Transverse colon (tissue), 4 donors: ENCODE measurements around the gene PSMC3IP. TPM values are rescaled to one million over a fixed set of nuclear protein-coding genes. Genes with fewer than 3 reads are reported as not detected.

Source experiments
- DNase-seq: peaks from one replicate; pipeline ENCODE4 v3.0.0-alpha.2; 2019
- H3K27ac ChIP-seq, 4 donors: fragments of 200-600 bp; sonication (generic); 2 replicates each; pipeline ENCODE4 v1.5.1; 2016 to 2018; ENCODE audit warnings: inconsistent platforms in 4 of 4
- H3K27me3 ChIP-seq: fragments of 200-600 bp; sonication (generic); 2 replicates; pipeline ENCODE4 v1.5.1; 2017; ENCODE audit warnings: inconsistent platforms
- H3K36me3 ChIP-seq, 4 donors: fragments of 200-600 bp; sonication (generic); 2 replicates each; pipeline ENCODE4 v1.5.1; 2017 to 2019; ENCODE audit warnings: inconsistent platforms in 4 of 4
- H3K4me1 ChIP-seq, 4 donors: fragments of 200-600 bp; sonication (generic); 2 replicates each; pipeline ENCODE4 v1.5.1; 2017 to 2020; ENCODE audit warnings: inconsistent platforms in 4 of 4
- H3K4me3 ChIP-seq, 4 donors: fragments of 200-600 bp; sonication (generic); 1 replicate in 1 of 4; 2 replicates in 3 of 4; pipeline versions ENCODE4 v1.5.1 to v1.6.1; 2017 to 2019; ENCODE audit warnings: inconsistent platforms in 4 of 4
- H3K9me3 ChIP-seq, 2 donors: fragments of 200-600 bp; sonication (generic); 2 replicates each; pipeline ENCODE4 v1.5.1; 2017 to 2019; ENCODE audit warnings: inconsistent platforms in 2 of 2
- EP300 ChIP-seq: sonication (generic); formaldehyde crosslinking; IDR thresholded peaks from one replicate; pipeline ENCODE4 v1.6.1; 2017; ENCODE audit warnings: antibody characterized with exemption, low read depth
- POLR2A ChIP-seq: fragments of 450-650 bp; IDR thresholded peaks from one replicate; pipeline ENCODE4 v1.6.1; 2016; ENCODE audit warnings: antibody characterized with exemption, mild to moderate bottlenecking, moderate library complexity
- POLR2AphosphoS5 ChIP-seq, 3 donors: sonication (generic); formaldehyde crosslinking; IDR thresholded peaks; one replicate each; pipeline ENCODE4 v1.6.1; 2016; ENCODE audit warnings: antibody characterized with exemption in 3 of 3
- WGBS, 2 donors: methylation state at CpG; one replicate each; pipeline ENCODE4 v1.1.5; 2018; ENCODE audit warnings: low coverage in 1 of 2; 5-methylcytosine and 5-hydroxymethylcytosine counted together
- in situ Hi-C, 4 donors: fragments of 200-750 bp; cut with MboI; loops; one replicate each; pipeline versions ENCODE4 v1.15.0 to v1.15.1; 2017; ENCODE audit warnings: low sequenced_read_pairs in 3 of 4, low pct_ligation_motif_present in 1 of 4, low pct_unique_long_range_greater_than_20kb in 1 of 4
- intact Hi-C: fragments of 100-400 bp; cut with DNase I; formaldehyde crosslinking; loops from one replicate; pipeline ENCODE4 v1.15.1; 2023; ENCODE audit warnings: low total_unique reads
- total RNA-seq, 4 donors: library from RNA; depleted of rRNA; stranded (reverse); fragments of >200 nt; gene quantifications; one replicate each; pipeline ENCODE4 v1.1.0, GENCODE V29; 2016
- TF ChIP-seq, protein P1 (sequence below), 5 experiments: fragments of 200-600 bp in 3 of 5; fragments of 450-650 bp in 2 of 5; sonication (generic) in 3 of 5; IDR thresholded peaks; 1 replicate in 2 of 5; 2 replicates in 3 of 5; pipeline ENCODE4 v1.5.1; 2016 to 2017; ENCODE audit warnings: antibody characterized with exemption in 5 of 5, inconsistent platforms in 3 of 5, mild to moderate bottlenecking in 2 of 5, moderate library complexity in 1 of 5

Gene PSMC3IP
- total RNA-seq, 4 donors from 2014 or later: 0.96 to 2.6 (median 1.3) TPM; not detected in 1

DNA sequence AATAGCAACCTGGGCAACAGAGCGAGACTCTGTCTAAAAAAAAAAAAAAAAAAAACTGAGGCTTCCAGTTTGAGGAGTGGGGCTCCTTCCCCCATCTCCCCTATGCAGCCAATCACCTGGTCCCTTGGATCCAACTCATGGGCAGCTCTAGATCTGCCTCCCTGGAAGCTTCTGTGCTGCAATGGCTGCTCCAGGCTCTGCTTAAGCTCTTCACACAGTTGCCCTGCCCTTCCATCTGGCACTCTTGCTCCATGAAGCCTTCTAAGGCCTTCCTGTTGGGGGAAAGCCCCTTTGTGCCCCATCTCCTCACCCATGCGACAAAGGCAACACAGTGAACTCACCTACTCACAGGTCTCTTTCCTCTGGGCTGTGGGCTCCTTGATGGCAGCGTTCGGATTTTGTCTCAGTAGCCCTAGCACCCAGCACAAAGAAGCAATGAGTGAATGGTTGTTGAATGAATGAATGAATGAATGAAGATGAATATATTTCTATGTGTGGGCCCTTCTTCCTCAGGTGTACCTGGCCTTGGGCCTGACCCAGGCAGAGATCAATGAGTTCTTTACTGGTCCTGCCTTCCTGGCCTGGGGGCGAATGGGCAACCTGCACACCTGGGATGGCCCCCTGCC, 39.6 kb downstream of the PSMC3IP start:
- Histone ChIP-seq H3K4me3 (no peak overlapping the region), H3K27ac (no peak overlapping the region), H3K27me3 (no peaks in the 10 kb centered on the region), H3K9me3 (no peaks in the 10 kb centered on the region), H3K36me3 (no peaks in the 10 kb centered on the region), H3K4me1 (peaks cover 18 to 40% (median 27%) of the 10 kb centered on the region in 4 donors)
- DNase-seq: no peak
- intact Hi-C loops (no loop called here), in situ Hi-C loops (no loop called here)
- 92 to 100% methylated on average over 1 to 5 of the region's 5 CpGs for WGBS, 2 donors
- TF ChIP-seq, protein P1, sequence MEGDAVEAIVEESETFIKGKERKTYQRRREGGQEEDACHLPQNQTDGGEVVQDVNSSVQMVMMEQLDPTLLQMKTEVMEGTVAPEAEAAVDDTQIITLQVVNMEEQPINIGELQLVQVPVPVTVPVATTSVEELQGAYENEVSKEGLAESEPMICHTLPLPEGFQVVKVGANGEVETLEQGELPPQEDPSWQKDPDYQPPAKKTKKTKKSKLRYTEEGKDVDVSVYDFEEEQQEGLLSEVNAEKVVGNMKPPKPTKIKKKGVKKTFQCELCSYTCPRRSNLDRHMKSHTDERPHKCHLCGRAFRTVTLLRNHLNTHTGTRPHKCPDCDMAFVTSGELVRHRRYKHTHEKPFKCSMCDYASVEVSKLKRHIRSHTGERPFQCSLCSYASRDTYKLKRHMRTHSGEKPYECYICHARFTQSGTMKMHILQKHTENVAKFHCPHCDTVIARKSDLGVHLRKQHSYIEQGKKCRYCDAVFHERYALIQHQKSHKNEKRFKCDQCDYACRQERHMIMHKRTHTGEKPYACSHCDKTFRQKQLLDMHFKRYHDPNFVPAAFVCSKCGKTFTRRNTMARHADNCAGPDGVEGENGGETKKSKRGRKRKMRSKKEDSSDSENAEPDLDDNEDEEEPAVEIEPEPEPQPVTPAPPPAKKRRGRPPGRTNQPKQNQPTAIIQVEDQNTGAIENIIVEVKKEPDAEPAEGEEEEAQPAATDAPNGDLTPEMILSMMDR (IDR thresholded peaks at IDR 0.05): no peak
- TF ChIP-seq POLR2A: no peak
- TF ChIP-seq EP300: no peak

DNA sequence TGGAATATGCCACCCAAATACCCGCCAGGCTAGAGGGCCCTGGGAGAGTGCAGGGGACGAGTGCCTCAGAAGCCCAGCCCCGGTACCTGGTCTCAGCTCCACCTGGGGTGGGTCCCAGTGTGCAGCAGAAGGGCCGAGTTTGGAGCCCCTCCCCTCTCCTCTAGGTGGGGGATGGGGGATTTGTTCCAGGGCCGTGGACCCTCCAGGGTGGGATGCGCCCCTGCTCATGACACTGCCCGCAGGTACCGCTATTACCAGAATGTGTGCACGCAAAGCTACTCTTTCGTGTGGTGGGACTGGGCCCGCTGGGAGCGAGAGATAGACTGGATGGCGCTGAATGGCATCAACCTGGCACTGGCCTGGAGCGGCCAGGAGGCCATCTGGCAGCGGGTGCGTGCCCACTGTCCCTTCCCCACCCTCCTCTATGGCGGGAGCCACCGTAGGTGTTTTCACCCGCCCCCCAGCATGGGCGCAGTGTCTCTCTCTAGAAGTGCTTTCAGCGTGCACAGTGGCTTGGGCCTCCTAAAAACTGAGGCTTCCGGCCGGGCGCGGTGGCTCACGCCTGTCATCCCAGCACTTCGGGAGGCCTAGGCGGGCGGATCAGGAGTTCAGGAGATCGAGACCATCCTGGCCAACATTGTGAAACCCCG, 40.2 kb downstream of the PSMC3IP start:
- 90 to 93% methylated on average over 2 to 27 of the region's 31 CpGs for WGBS, 2 donors
- Histone ChIP-seq H3K4me3 (peak overlapping the region; percentile 15 to 79 (median 69)), H3K36me3 (no peaks in the 10 kb centered on the region), H3K27ac (peak overlapping the region; percentile 90 to 93 (median 91)), H3K4me1 (peaks cover 18 to 42% (median 27%) of the 10 kb centered on the region in 4 donors), H3K9me3 (no peaks in the 10 kb centered on the region), H3K27me3 (no peaks in the 10 kb centered on the region)
- TF ChIP-seq EP300 (no peak), POLR2AphosphoS5 (IDR thresholded peaks at IDR 0.05) (no peak), POLR2A (no peak)
- TF ChIP-seq, protein P1 (IDR thresholded peaks at IDR 0.05): no peak
- in situ Hi-C loops (no loop called here), intact Hi-C loops (no loop called here)
- no peak for DNase-seq

DNA sequence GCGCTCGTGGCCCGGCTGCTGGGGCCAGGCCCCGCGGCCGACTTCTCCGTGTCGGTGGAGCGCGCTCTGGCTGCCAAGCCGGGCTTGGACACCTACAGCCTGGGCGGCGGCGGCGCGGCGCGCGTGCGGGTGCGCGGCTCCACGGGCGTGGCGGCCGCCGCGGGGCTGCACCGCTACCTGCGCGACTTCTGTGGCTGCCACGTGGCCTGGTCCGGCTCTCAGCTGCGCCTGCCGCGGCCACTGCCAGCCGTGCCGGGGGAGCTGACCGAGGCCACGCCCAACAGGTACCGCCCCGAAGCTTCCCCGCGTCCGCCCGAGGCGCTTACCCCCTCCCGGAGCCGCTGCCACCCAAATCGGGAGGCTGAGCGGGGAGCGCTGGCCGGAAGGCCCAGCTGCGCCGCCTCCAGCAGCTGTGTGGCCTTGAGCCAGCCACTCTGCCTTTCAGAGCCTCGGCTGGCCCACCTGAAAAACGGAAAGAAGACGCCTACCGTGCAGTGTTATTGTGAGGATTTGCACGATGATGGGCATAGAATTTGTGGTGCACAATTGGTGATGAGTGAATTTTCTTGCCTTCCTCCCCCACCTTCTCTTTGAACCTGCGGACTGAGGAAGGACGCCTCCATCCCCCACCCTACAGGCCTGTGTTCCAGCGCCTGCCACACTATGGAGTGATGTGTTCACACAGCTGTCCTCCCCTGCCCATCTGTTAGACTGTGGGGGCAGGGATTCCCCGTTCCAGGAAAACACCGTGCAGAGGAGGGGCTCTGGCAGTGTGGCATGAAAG, 41.0 kb downstream of the PSMC3IP start:
- Histone ChIP-seq H3K9me3 (no peaks in the 10 kb centered on the region), H3K4me1 (peaks cover 19 to 37% (median 25%) of the 10 kb centered on the region in 4 donors), H3K36me3 (no peaks in the 10 kb centered on the region), H3K27me3 (no peaks in the 10 kb centered on the region), H3K27ac (peak overlapping the region; percentile 90 to 93 (median 91)), H3K4me3 (peak overlapping the region; percentile 15 to 79 (median 69))
- TF ChIP-seq POLR2AphosphoS5 (IDR thresholded peaks at IDR 0.05) (peak in 1 of 3 donors; percentile 11), POLR2A (no peak)
- peak; percentile 91 for DNase-seq
- intact Hi-C loops (no loop called here), in situ Hi-C loops (no loop called here)
- WGBS, 2 donors: 1% methylated on average over 44 of the region's 65 CpGs; no CpG with 5 or more reads in 1 of the 2 donors

DNA sequence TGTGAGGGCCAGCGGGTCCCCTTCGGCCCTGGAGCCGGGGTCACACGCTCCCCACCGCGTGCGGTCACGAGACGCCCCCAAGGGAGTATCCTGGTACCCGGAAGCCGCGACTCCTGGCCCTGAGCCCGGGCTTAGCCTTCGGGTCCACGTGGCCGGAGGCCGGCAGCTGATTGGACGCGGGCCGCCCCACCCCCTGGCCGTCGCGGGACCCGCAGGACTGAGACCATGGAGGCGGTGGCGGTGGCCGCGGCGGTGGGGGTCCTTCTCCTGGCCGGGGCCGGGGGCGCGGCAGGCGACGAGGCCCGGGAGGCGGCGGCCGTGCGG, 41.5 kb downstream of the PSMC3IP start, which contains the start of gene NAGLU:
Gene NAGLU (plus strand): TSS at position 194 of the 324 bp plus-strand sequence. CDS start 32 bp downstream, at position 226.
- TF ChIP-seq POLR2A (peak; percentile 57), EP300 (no peak), POLR2AphosphoS5 (IDR thresholded peaks at IDR 0.05) (peak; percentile 84 to 88 (median 86))
- WGBS, 2 donors: 1% methylated on average over 28 of the region's 40 CpGs; no CpG with 5 or more reads in 1 of the 2 donors
- Histone ChIP-seq H3K4me1 (peaks cover 19 to 38% (median 27%) of the 10 kb centered on the region in 4 donors), H3K27me3 (no peaks in the 10 kb centered on the region), H3K36me3 (no peaks in the 10 kb centered on the region), H3K9me3 (no peaks in the 10 kb centered on the region), H3K4me3 (peak within 1 kb of the TSS; percentile 30 to 79 (median 69)), H3K27ac (peak within 1 kb of the TSS; percentile 90 to 93 (median 91))
- peak; percentile 97 for DNase-seq
- in situ Hi-C loops: no loop called here
- intact Hi-C loops: no loop called here
